SK-N-SH treated with all-trans-retinoic acid at 6 μM for 48 hours (cell line): ENCODE measurements around the gene TLL1.

Experiments
- ATAC-seq: fragments of 200-7000 bp; cut with Tn5 transposase; 3 replicates; pipeline ENCODE4 v1.9.1; 2020; ENCODE audit warnings: mild to moderate bottlenecking, moderate library complexity
- ARNTL ChIP-seq: fragments of 450-650 bp; formaldehyde crosslinking; IDR thresholded peaks from 2 replicates; pipeline ENCODE4 v1.5.0; 2020; ENCODE audit warnings: low read depth, mild to moderate bottlenecking, moderate library complexity, borderline replicate concordance
- BACH2 ChIP-seq: fragments of 250-450 bp; sonication (Bioruptor Pico); IDR thresholded peaks from 2 replicates; pipeline ENCODE4 v1.9.0; 2021; ENCODE audit warnings: mild to moderate bottlenecking, borderline replicate concordance
- CSDC2 ChIP-seq: fragments of 250-450 bp; sonication (Bioruptor Pico); IDR thresholded peaks from 2 replicates; pipeline ENCODE4 v1.5.0; 2020; ENCODE audit warnings: mild to moderate bottlenecking, moderate library complexity
- CSRNP3 ChIP-seq: fragments of 250-450 bp; sonication (Bioruptor Pico); IDR thresholded peaks from 2 replicates; pipeline ENCODE4 v1.5.1; 2021; ENCODE audit warnings: mild to moderate bottlenecking, moderate library complexity
- ISL1 ChIP-seq: fragments of 250-450 bp; sonication (Bioruptor Pico); IDR thresholded peaks from 2 replicates; pipeline ENCODE4 v2.1.2; 2022; ENCODE audit warnings: mild to moderate bottlenecking, moderate library complexity
- PPARA ChIP-seq: fragments of 250-450 bp; sonication (Bioruptor Pico); IDR thresholded peaks from 2 replicates; pipeline ENCODE4 v1.5.0; 2020; ENCODE audit warnings: mild to moderate bottlenecking, borderline replicate concordance
- RARB ChIP-seq: fragments of 250-450 bp; sonication (Bioruptor Pico); IDR thresholded peaks from 2 replicates; pipeline ENCODE4 v1.8.0; 2021; ENCODE audit warnings: mild to moderate bottlenecking, moderate library complexity
- TOX ChIP-seq: fragments of 250-450 bp; sonication (Bioruptor Pico); IDR thresholded peaks from 2 replicates; pipeline ENCODE4 v1.8.0; 2021; ENCODE audit warnings: mild to moderate bottlenecking, moderate library complexity, borderline replicate concordance
- TSHZ2 ChIP-seq: fragments of 250-450 bp; sonication (Bioruptor Pico); IDR thresholded peaks from 2 replicates; pipeline ENCODE4 v1.5.0; 2020; ENCODE audit warnings: mild to moderate bottlenecking, moderate library complexity
- ZC3H10 ChIP-seq: fragments of 250-450 bp; sonication (Bioruptor Pico); IDR thresholded peaks from 2 replicates; pipeline ENCODE4 v1.5.1; 2021; ENCODE audit warnings: mild to moderate bottlenecking, moderate library complexity
- ZFP3 ChIP-seq: fragments of 250-450 bp; sonication (Bioruptor Pico); IDR thresholded peaks from 2 replicates; pipeline ENCODE4 v1.5.0; 2020; ENCODE audit warnings: mild to moderate bottlenecking, moderate library complexity
- ZFP30 ChIP-seq: fragments of 450-650 bp; formaldehyde crosslinking; IDR thresholded peaks from 2 replicates; pipeline ENCODE4 v1.5.0; 2022; ENCODE audit warnings: mild to moderate bottlenecking, moderate library complexity
- ZNF565 ChIP-seq: fragments of 450-650 bp; formaldehyde crosslinking; conservative IDR thresholded peaks from 2 replicates; pipeline ENCODE4 v1.5.0; 2020; ENCODE audit warnings: low read depth, mild to moderate bottlenecking, moderate library complexity
- ZNF70 ChIP-seq: fragments of 450-650 bp; formaldehyde crosslinking; IDR thresholded peaks from 2 replicates; pipeline ENCODE4 v1.5.0; 2020; ENCODE audit warnings: mild to moderate bottlenecking, moderate library complexity
- ZNF8 ChIP-seq: fragments of 450-650 bp; formaldehyde crosslinking; IDR thresholded peaks from 2 replicates; pipeline ENCODE4 v1.5.0; 2020; ENCODE audit warnings: mild to moderate bottlenecking, moderate library complexity
- TF ChIP-seq, protein P1 (sequence below): fragments of 250-450 bp; sonication (Bioruptor Pico); IDR thresholded peaks from 2 replicates; pipeline ENCODE4 v1.8.0; 2020; ENCODE audit warnings: mild to moderate bottlenecking, moderate library complexity, borderline replicate concordance
- TF ChIP-seq, protein P2 (sequence below): fragments of 250-450 bp; sonication (Bioruptor Pico); IDR thresholded peaks from 2 replicates; pipeline ENCODE4 v1.5.1; 2020; ENCODE audit warnings: low read depth, mild to moderate bottlenecking, moderate library complexity

The TLL1 gene

GRCh38 chr4:166128403-166128802 lies 255.4 kb downstream of the TLL1 start:
- no peak for TF ChIP-seq ISL1
- ATAC-seq: peak; percentile 57

DNA sequence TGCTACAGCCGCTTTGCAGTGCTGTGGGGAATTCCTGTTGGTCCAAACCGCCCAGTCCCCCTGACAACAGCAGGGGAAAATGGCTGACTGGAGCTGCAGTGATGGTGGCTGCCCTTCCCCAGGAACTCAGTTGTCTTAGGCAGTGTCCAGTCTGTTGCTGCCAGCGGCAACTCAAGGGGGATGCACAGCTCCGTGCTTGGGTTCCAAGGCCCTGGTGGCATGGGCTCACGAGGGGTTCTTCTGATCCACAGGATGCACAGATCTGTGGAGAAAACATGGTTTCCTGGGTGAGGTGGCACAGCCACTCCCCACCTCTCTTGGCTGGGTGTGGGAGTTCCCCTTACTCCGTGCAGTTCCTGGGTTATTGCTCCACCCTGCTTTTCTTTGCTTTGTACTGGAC lies 261.2 kb downstream of the TLL1 start:
- ATAC-seq: no peak
- TF ChIP-seq, protein P1, sequence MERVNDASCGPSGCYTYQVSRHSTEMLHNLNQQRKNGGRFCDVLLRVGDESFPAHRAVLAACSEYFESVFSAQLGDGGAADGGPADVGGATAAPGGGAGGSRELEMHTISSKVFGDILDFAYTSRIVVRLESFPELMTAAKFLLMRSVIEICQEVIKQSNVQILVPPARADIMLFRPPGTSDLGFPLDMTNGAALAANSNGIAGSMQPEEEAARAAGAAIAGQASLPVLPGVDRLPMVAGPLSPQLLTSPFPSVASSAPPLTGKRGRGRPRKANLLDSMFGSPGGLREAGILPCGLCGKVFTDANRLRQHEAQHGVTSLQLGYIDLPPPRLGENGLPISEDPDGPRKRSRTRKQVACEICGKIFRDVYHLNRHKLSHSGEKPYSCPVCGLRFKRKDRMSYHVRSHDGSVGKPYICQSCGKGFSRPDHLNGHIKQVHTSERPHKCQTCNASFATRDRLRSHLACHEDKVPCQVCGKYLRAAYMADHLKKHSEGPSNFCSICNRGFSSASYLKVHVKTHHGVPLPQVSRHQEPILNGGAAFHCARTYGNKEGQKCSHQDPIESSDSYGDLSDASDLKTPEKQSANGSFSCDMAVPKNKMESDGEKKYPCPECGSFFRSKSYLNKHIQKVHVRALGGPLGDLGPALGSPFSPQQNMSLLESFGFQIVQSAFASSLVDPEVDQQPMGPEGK (CRISPR knock-in tag): no peak

DNA sequence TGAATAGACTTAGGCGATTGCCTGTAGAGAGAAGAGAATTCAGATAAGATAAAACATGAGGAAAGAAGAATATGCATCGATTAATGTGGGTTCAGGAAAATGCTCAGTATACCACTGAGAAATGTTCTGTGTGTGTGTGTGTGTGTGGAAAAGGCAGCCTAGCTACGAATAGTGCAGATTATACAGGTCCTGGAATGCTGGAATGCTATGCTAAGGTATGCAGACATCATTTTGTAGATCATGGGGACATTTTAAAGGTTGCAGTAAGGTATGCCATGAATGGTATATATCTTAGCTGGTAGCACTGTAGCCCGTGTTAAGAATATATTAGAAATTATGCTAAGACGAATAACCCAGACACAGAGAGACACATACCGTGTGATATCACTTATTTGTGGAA lies 267.9 kb downstream of the TLL1 start:
- TF ChIP-seq ZNF8 (CRISPR knock-in tag) (no peak), ZFP30 (CRISPR knock-in tag) (no peak), ARNTL (CRISPR knock-in tag) (no peak), CSDC2 (no peak), TSHZ2 (CRISPR knock-in tag) (no peak), ZC3H10 (CRISPR knock-in tag) (no peak), ZFP3 (CRISPR knock-in tag) (no peak), ISL1 (no peak)
- TF ChIP-seq, protein P1 (CRISPR knock-in tag): no peak
- ATAC-seq: no peak

DNA sequence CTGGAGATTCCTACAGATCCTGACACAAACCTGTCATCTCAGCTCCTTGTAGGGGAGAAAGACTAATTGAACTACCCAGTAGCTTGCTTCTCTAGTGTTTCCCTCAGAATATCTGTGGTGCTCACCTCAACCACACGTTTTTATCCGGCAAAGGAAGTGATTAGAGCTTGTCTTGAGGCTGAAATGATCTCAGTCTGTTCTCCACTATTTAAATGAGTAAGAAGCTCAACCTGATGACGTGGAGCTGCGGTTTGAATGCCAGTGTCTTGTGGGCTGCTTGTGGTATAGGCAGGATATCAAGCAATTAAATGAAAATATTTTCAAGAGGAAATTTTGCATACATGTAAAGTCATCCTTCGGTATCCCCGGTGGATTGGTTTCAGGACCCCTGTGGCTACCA lies 270.2 kb downstream of the TLL1 start:
- TF ChIP-seq CSDC2: no peak
- no peak for TF ChIP-seq RARB
- no peak for TF ChIP-seq ARNTL (CRISPR knock-in tag)
- TF ChIP-seq, protein P2, sequence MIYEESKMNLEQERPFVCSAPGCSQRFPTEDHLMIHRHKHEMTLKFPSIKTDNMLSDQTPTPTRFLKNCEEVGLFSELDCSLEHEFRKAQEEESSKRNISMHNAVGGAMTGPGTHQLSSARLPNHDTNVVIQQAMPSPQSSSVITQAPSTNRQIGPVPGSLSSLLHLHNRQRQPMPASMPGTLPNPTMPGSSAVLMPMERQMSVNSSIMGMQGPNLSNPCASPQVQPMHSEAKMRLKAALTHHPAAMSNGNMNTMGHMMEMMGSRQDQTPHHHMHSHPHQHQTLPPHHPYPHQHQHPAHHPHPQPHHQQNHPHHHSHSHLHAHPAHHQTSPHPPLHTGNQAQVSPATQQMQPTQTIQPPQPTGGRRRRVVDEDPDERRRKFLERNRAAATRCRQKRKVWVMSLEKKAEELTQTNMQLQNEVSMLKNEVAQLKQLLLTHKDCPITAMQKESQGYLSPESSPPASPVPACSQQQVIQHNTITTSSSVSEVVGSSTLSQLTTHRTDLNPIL (CRISPR knock-in tag): no peak
- TF ChIP-seq, all 23 proteins: peak for 0
- ATAC-seq: peak; percentile 82

- no peak for TF ChIP-seq ZFP3 (CRISPR knock-in tag)
- no peak for TF ChIP-seq TSHZ2 (CRISPR knock-in tag)
- no peak for TF ChIP-seq TOX (CRISPR knock-in tag)
- no peak for TF ChIP-seq PPARA
- no peak for TF ChIP-seq ZFP30 (CRISPR knock-in tag)
- no peak for TF ChIP-seq ZNF70 (CRISPR knock-in tag)
- no peak for TF ChIP-seq ZC3H10 (CRISPR knock-in tag)
- TF ChIP-seq CSRNP3: no peak
- no peak for TF ChIP-seq ISL1
- no peak for TF ChIP-seq BACH2 (CRISPR knock-in tag)
- no peak for TF ChIP-seq ZNF565
- ATAC-seq: peak; percentile 51; the same call in 2 of the 3 replicates
Measured at GRCh38 chr4:166144607-166145006, 271.6 kb downstream of the TLL1 start.
